ENCODE data around the gene CCN2.

Gene CCN2, protein sequence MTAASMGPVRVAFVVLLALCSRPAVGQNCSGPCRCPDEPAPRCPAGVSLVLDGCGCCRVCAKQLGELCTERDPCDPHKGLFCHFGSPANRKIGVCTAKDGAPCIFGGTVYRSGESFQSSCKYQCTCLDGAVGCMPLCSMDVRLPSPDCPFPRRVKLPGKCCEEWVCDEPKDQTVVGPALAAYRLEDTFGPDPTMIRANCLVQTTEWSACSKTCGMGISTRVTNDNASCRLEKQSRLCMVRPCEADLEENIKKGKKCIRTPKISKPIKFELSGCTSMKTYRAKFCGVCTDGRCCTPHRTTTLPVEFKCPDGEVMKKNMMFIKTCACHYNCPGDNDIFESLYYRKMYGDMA

DNA sequence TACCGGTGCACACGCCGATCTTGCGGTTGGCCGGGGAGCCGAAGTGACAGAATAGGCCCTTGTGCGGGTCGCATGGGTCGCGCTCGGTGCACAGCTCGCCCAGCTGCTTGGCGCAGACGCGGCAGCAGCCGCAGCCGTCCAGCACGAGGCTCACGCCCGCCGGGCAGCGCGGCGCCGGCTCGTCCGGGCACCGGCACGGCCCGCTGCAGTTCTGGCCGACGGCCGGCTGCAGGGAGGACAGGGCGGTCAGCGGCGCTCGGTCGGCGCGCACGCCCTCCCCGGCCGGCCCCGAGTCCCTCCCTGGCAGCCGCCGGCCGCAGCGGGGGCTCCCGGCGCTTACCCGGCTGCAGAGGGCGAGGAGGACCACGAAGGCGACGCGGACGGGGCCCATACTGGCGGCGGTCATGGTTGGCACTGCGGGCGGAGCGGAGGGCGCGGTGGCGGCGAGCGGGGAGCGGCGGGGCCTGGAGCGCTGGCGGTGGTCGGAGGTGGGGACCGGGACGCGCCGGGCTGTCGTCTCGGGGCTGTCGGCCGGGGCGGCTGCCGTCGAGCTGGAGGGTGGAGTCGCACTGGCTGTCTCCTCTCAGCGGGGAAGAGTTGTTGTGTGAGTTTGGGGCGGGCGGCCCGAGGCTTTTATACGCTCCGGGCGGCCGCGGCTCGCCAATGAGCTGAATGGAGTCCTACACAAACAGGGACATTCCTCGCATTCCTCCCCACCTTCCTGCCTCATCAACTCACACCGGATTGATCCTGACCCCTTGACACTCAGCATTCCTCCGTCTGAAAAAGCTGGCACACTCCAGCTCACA is at the start of gene CCN2:
CCN2 (minus strand) TSS at position 606 of the 809 bp plus-strand sequence; CDS start at position 406, 200 bp downstream.
- DNase-seq (ENCODE audit: low read depth): peak; percentile 99

DNA sequence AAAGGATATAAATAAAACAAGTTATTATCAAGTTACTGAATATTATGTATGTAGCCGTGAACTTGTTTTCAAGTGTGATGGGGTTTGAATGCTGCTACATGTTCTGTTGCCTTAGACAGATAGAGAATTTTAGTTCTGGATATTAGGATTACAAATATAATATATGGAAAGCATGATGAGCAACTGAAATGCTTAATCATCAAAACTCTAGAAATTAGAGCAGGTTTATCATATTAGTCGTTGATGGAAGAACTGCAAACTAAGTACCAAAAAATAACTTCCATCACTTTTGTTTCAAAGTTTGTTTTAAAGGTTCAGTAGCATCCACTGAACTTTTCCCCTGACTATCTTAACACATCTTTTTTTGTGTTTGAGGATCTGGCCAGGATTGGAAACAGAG is 49.1 kb upstream of the CCN2 start:
- no peak for DNase-seq (ENCODE audit: low read depth)

DNA sequence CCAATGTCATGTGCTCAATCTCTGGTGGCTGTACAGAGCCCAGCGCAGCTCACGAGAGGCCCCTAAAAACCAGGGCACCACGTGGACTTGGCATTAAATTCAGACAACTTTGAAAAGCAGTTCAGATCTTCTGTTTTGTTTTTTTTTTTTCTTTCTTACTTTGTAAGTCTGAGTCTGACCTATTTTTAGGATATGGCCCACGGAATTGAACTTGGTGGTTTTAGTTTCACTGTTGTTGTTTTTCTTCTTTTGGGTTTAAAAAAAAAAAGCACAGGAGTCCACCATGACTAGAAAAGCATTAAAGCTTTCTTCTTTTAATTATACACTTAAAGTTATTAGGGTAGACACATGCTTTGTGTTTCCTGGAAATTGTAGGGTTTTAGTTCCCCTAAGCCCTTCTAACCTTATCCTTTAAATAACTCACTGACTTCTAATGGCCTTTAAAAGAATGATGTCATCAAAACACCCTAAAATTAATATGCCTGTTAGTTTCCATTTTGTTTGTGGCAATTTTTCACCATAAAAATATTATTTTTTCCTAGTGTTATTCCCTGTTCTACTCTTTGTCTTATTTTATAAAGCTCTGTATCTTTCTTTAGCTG is 48.5 kb upstream of the CCN2 start:
- no peak for DNase-seq (ENCODE audit: low read depth)

DNA sequence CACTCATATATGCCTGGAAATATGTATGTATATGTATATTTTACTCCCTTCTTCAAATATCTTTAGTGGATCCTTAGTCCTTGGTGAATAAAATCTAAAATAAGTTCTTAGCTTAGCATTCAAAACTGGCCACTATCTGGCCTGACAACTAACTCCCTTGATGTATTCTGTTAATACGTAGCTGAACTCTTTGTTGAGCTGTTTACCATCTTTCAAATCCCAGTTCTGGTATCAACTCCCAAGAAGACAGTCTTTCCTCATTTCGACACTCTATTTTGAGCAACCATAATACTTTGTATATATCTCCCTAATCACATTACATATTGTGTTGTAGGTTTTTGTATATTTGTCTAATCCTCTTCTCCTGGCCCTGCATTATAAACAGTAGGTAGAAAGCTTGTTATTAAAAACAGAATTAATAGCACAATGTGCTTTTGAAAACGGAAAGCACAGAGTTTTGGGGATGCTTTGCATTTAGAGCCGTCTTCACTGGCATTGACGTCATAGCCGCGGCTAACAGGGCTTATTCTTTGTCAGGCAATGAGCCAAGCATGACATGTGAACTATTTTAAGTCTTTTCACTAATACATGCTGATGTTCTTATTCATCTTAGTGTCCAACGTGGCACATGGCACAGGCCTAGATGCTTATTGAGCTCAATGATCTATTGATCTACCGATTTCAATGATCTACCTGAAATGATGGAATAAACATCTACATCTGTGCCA is 47.2 kb upstream of the CCN2 start:
- DNase-seq (ENCODE audit: low read depth): no peak

DNA sequence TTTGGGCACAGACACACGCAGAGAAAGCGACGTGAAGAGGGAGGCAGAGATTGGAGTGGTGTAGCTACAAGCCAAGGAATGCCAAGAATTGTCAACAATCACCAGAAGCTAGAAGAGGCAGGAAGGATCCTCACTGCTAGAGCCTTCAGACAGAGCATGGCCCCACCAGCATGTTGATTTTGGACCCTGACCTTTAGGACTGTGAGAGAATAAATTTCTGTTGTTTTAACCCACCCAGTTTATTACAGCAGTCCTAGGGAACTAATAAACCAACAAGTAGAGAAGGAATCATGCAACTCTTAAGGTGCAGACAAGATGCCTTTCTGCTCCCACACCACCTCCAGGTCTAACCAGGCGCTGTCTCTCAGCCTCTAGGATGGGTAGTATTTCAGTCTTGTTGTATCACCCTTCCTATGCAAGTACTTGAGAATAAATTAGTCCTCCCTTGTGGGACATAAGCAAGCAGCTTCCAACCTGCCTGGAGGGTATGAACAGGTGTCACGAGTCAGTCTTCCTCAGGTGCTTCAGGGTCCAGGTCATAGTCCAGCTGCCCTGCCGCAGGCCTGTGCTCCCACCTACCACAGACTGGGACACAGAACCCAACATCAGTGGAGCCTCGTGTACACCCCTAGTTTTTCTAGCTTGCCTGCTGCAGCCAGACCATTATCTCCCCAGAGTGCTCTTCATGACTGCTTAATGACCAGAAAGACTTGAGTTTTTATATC is 46.4 kb upstream of the CCN2 start:
- no peak for DNase-seq (ENCODE audit: low read depth)

DNA sequence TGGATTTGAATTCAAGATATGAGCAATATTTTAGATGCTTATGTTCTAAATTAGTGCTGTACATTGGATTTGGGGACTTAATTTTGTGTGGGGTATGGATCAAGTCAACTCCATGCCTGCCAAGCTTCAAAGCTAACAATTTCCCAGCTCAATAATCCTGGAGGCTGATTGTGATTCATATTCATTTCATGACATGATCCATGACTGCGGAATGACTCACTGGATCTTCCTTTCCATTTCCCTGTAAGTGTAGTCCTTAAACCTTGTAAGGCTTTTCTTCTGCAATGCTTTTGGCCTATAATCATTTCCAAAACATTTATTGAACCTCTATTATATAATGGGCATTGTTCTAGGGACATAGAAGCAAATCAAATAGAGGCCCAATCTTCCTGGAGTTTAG is 44.7 kb upstream of the CCN2 start:
- DNase-seq (ENCODE audit: low read depth): peak; percentile 83

DNA sequence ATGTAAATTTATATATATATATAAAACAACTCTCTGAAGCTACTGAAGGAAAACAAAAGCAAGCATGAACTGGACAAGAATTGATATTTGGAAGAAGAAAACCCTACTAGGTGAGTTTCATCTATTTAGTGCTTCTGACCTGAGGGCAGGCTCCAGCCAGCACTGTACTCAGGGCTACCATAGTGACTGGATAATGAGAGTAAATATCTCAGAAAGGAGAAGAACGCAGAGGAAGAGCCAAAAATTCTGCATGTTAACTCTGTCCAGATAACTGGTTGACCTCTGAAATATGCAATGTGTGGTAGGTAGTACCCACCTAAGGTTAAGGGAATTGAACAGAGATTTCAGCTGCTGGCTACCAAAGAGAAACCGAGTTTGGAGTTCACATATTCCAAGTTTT is 41.4 kb upstream of the CCN2 start:
- no peak for DNase-seq (ENCODE audit: low read depth)

DNA sequence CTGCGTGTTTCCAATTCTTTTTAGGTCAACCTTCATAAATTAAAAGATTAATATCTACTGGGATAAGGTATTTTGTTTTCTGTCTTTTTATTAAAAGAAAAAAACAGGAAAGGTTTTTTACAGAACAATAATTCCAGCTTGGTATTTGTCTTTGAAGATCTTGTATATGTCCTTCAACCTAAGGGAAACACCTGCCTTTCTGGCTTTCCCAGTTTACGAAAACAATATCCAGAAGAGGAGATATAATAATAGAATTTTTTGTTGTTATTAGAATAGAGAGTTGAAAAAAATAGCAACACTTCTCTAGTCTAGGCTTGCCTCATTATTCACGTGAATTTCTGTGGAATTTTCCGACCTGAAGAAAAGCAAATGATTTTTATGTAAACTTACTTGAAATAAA is 37.9 kb upstream of the CCN2 start:
- no peak for DNase-seq (ENCODE audit: low read depth)

DNA sequence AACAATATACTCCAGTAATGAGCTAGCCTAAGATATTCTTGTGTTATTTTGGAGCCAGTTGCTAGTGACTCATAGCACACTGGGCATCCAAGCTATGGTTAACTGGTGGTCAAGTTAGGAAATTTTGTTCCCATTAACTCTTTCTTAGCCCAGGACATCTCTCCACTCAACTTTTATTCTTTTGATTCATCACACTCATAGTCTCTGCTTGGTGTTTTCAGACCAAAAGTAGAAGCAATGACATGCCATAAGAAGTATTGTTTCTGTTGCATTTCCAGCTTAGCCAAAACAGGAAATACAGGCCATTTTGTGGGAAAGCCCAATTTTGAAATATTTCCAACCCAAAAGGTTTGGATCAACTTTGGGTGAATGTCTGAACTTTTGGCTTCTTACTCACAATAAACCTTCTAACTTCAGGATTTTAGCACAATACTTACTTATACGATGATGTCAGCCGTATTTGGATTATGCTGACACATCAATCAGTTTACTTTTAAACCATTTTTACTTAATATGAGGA is 31.6 kb upstream of the CCN2 start:
- peak; percentile 77 for DNase-seq (ENCODE audit: low read depth)

DNA sequence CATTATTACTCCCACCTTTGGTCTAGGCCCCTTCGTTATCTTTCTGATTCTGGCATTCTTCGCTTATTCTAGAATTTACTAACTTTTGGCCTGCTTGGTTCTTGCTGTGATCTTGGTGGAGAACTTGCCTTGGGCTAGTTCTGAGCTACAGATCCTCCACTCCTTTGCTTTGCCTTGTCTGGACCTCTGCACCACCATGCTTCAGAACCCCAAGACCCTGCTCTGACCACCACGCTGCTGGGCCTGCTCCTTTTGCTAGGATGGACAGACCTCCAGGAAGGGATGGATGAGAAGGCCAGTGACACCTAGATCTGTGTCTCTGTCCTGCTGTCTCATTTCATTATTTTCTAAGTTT is 30.4 kb upstream of the CCN2 start:
- no peak for DNase-seq (ENCODE audit: low read depth)

DNA sequence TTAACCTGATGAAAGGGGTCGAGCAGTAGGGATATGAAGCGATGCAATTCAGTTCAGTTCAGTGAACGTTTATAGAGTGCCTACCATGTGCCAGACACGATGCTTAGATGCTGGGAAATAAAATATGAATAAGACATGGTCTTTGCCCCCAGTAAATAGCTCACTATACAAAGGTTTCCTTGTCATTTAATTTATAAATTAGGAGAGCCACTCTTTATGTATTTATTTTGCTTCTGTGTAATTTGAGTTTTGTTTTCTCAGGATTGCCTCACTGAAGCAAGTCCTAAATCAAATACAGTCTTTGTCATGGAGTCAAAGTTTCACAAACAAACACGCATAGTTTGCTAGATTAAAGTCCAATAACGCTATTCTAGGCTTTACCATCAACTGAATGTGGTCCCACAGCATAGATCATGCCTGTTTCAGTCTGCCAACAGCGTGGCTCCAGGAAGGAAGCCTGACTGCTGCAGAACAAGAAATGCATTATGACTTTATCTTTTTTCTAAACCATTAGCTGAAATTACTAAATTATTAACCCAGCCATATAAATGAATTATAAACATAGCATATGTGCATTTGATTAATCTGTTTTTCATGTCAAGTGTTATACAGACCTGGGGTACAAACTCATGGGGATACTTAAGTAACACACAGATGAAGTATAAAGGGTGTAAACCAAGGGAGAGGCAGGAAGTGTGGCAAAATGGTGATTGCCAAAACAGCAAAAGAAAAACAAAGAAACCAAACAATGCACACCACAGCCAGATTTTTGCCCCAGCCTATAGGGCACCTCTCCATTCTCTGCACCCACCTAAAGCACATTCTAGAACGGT is 29.8 kb upstream of the CCN2 start:
- no peak for DNase-seq (ENCODE audit: low read depth)

DNA sequence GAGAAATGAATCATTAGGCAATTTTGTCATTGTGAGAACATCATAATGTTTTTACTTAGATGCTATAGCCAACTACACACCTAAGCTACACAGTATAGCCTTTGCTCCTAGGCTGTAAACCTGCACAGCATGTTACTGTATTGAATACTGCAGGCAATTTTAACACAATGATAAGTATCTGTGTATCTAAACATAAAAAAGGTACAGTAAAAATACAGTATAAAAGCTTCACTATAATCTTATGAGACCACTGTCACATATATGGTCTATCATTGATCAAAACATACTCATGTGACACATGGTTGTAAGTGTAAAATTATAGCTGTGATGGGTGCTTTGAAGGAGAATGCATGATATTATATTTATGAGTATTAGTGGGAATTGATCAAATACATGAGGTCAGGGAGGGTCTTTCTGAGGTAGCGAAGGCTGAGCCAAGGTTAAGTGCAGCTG is 29.2 kb upstream of the CCN2 start:
- no peak for DNase-seq (ENCODE audit: low read depth)

DNA sequence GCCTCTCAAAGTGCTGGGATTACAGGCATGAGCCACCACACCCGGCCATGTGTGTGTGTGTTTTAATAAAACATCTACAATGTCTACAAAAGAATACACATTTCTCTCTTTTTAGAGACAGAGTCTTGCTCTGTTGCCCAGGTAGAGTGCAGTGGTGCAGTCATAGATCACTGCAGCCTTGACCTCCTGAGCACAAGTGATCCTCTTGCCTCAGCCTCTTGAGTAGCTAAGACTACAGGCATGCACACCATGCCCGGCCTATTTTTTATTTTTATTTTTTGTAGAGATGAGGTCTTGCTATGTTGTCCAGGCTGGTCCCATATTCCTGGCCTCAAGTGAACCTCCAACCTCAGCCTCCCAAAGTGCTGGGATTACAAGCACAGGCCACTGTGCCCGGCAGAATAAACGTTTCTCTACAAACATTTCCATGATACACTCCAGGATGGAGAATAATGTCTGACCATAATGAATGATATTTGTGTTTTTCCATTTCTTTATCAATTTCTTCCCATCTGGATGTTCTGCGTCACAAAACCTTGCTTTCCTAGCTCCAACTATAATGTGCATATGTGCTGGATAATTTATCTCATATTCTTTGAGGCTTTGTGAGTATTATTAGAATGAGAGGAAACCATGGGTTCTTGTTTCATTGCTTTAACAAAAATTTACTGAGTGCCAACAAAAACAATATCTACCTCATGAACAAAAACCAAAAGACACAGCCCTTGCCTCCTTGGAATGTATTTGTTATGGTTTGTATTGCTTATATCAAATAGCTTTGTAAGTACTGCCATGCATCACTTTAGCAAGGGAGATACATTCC is 28.6 kb upstream of the CCN2 start:
- peak; percentile 93 for DNase-seq (ENCODE audit: low read depth)

DNA sequence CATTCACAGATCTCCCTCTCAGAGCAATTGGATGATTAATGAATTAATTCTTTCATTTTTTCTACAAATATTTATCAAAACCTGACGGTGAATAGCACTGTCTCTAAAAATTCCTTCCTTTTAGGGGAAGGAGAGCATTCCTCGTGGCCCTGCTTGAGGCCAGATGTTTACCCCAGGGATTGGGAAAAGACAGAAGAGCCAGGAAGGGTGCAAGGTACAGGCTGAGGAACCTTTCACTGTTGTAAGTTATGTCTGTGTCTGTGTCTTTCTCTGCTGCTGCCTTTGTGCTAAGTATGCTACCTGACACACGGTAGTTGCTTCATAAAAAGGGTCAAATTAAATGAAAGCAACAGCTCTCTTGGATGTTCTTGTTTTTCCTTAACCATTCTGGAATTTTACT is 27.4 kb upstream of the CCN2 start:
- DNase-seq (ENCODE audit: low read depth): no peak

DNA sequence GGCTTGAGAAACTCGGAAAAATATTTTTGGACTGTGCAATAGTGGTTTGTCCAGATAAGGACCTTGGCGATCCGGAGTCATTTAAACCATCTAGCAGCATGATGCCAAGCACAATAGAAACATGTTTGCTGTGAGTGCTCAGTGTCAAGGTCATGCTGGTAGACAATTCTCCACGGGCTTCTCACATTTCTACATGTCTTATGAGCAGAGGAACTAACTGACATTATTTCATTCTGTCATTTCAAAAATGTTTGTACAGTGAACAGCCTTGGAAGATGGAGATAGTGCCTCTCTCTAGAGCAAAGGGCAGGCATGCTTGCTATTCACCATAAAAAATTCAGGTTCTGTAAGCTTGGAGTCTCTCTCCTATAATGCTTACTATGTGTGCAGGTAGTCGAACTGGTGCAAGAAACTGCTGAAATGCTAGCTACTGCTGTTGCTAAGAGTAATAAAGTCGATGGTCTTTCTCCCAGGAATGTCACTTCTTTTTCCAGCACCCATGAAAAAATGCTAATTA is 25.4 kb upstream of the CCN2 start:
- DNase-seq (ENCODE audit: low read depth): no peak

DNA sequence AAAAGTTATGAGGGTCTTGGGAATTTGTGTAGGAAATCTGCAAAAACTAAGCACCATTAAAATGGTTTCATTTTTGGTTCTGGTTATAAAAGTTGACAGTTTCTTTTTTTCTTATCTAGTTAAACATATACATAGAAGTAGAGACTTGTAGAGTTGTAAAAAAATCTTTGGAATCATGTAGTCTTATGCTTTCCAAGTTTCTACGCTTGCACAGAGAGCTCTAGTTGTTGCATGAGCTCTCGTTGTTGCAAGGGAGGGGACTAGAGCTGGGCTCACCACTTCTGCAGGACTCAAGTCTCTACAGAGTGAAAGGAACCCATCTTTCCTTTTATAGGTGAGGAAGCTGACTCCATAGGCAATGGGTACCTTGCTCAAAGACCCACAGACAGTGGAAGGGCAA is 21.6 kb upstream of the CCN2 start:
- no peak for DNase-seq (ENCODE audit: low read depth)

DNA sequence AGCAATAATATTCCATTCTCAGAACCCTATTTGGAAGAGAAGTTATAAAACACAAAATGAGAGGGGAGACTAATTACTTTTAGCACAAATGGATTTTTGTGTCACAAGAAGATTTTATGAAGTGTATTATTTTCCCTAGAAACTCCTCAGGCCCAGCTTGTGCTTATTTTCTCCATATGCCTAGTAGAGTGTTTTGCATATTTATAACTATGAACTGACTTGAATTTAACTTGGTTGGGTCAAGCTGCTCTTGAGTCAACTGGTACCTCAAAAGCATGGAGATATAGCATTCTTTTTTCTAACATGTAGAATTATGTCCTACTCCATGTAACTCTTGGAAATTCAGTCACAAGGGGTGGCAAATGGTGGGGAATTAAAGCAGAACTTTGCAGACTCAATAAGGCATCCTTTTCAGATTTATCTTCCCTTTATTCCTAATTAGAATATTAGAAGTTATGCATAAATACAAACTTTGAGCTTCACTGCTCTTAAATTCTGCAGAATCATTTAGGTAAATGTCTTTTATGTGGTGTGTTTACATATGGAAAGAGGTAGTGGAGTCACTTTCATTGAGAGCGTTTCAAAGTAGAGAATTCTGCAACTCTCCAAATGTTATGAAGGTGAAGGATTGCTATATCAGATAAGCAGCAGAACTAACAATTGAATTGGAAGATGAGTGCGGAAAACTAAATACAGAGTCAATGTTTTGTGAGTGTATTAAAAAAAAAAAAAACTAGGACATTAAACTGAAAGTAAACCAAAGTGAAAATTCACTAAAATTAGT is 19.1 kb upstream of the CCN2 start:
- no peak for DNase-seq (ENCODE audit: low read depth)

DNA sequence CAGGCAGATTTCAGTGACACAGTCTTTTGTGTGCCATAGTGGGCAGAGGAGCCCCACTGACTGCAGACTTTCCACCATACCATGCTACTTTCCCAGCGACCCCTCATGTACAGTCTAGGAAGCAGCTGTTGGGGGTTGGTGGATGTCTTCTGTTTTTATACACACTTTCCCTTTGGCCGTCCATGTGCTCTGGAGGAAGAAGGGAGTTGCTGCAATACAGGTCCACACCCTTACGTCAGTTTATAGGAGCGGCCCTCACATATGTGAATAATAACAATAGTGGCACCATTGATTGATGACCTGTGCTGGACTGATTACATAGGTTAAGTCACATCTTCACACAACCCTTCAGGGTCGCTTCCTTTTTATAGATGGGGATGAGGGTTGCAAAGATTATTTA is 17.5 kb upstream of the CCN2 start:
- DNase-seq (ENCODE audit: low read depth): no peak

DNA sequence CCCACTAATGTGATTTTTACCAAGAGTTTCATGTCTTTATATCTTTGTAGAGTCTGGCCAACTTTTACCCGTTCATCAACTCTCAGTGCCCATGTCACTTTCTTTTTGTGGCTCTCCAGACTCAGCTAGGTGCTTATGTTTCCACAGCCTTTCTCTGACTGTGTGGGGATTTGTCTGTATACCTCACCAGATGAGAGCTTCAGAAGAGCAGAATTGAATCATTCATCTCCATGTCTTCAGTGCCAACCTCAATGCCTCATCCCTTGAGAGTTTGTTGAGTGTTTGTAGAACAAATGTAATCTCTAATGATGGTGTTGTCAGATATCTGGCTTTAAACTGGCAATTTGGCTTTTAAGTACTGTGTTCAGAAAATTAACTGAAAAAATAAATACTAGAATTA is 16.8 kb upstream of the CCN2 start:
- DNase-seq (ENCODE audit: low read depth): no peak
